ENCODE results near the gene XPO4. TPM values are rescaled to one million over a fixed set of nuclear protein-coding genes. Genes with fewer than 3 reads are reported as not detected.
"Not testable (repeated sequence)": the region's sequence is repeated elsewhere in the genome, so short reads cannot be mapped to it uniquely, and the experiment has no call there.

The XPO4 gene
- total RNA-seq: 10 to 100 TPM; 20.8 to 26.8 TPM

DNA sequence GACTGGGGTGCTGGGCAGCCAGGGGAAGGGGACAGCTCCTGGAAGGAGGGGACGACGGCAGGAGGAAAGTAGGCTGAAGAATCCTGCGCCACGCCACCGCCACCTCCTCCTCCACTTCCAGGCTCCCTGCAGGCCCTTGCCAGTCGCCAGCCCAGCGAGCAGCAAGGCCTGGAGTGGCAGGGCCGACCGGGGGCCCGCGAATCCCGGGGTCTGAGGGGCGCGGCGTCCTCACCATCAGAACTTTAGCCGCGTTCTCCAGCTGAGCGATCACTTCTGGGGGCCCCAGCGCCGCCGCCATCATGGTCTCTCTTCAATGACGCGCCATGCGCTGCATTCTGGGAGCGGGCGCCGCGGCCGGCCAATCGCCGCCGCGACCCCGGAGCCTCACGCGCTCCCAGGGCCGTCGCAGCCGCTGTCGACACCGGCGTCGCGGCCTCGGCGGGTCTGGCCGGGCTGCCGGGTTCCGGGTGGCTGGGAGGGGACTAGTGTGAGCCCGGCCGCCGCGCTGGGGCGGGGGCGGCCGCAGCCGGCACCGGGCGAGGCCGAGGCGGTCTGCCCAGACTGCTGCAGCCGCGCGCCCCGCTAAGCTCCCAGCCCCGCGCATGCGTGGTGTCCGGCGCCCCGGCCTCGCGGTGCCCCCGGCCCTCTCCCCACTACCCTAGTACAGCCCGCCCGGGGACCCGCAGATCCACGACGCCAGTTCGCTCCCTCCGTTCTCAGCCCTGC lies at the start of gene XPO4:
Gene XPO4, minus strand, starts transcription at position 309 of the 726 bp plus-strand sequence. Its CDS starts 8 bp downstream, at position 301.
- H3K27ac Mint-ChIP-seq: peak within 1 kb of the TSS; percentile 98
- DNase-seq: peak; percentile 85 to 86
- H3K27me3 Mint-ChIP-seq (ENCODE audit: low read depth): no peaks in the 10 kb centered on the region
- ATAC-seq (replicated peaks in 1 of 2): peak; percentile 95
- no peaks in the 10 kb centered on the region for H3K9me3 Mint-ChIP-seq
- H3K4me3 Mint-ChIP-seq: peak within 1 kb of the TSS; percentile 96 to 98
- H3K36me3 Mint-ChIP-seq (ENCODE audit: insufficient read depth in 2 of 2): peaks cover 0 to 8% of the 10 kb centered on the region in 2 donors
- H3K4me1 Mint-ChIP-seq (ENCODE audit: low read depth): peaks cover 51% of the 10 kb centered on the region

DNA sequence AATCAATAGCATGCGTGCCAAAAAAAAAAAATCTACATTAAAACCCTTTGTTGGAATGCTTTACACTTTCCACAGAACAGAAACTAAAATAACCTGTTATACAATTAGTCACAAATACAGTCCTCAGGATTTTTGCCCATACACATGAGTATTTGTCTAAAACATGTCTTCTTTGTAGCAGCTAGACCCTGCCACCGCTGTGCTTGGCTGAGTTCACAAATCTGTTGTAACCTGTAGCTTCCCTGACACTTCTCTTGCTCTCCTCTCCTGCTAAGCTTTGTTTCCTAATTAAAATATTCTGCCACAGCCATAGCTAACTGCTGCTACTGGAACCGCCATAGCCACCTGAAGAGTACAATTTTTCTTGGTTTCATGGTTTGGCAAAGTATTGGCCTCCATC lies 45.5 kb upstream of the XPO4 start:
- not testable (repeated sequence) for H3K4me3 Mint-ChIP-seq; H3K36me3 Mint-ChIP-seq (ENCODE audit: insufficient read depth in 2 of 2); DNase-seq; ATAC-seq (replicated peaks in 1 of 2); H3K27ac Mint-ChIP-seq; H3K9me3 Mint-ChIP-seq
- H3K27me3 Mint-ChIP-seq (ENCODE audit: low read depth): peaks cover 59% of the 10 kb centered on the region
- peaks cover 17% of the 10 kb centered on the region for H3K4me1 Mint-ChIP-seq (ENCODE audit: low read depth)

DNA sequence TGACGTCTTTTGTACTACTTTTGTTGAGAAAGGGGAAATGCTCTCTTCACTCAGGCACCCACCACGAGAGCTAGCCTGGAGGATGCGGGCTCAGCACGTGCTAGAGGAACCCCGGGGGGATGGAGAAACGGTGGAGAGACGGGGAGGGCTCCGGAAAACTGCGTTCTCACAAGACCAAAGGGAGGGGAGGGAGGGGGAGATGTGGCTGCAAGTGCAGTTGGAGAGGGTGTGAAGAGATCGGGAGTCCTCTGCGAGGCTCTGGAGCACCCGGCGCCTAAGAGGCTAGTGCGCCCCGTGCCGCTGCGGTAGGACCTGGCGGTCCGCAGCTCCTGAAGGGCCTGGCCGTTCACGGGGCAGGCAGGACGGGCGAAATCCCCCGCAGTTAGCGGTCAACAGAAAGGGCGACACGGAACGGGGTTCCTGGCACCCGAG lies 43.4 kb upstream of the XPO4 start:
- ATAC-seq (replicated peaks in 1 of 2): peak in 1 of 2 donors; percentile 37
- H3K4me3 Mint-ChIP-seq: peak overlapping the region; percentile 35 to 71
- no peaks in the 10 kb centered on the region for H3K36me3 Mint-ChIP-seq (ENCODE audit: insufficient read depth in 2 of 2)
- H3K9me3 Mint-ChIP-seq: peaks cover 0 to 2% of the 10 kb centered on the region in 2 donors
- DNase-seq: no peak
- H3K27ac Mint-ChIP-seq: no peak overlapping the region
- peaks cover 50% of the 10 kb centered on the region for H3K27me3 Mint-ChIP-seq (ENCODE audit: low read depth)
- H3K4me1 Mint-ChIP-seq (ENCODE audit: low read depth): peaks cover 17% of the 10 kb centered on the region

DNA sequence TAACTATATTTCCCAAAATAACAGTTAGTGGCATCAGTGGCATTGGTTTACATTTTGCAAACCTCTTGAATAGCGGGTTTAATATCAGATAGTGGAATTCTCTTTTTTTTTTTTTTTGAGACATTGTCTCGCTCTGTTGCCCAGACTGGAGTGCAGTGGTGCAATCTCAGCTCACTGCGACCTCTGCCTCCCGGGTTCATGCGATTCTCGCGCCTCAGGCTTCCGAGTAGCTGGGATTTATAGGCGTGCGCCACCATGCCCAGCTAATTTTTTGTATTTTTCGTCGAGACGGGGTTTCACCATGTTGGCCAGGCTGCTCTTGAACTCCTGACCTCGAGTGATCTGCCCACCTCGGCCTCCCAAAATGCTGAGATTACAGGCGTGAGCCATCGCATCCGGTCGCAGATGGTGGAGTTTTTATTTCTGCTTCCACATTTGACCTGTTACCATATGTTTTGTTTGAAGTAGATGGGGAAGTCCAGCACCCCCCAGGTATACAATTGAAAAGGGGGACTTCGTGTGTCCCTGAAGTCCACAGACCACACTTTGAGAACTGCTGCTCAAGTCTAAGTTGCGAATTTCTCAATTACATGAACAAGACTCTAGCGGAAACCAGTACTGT lies 40.5 kb upstream of the XPO4 start:
- Mint-ChIP-seq H3K27me3 (ENCODE audit: low read depth) (peaks cover 40% of the 10 kb centered on the region), H3K9me3 (no peaks in the 10 kb centered on the region), H3K4me3 (no peak overlapping the region), H3K4me1 (ENCODE audit: low read depth) (peaks cover 17% of the 10 kb centered on the region), H3K27ac (no peak overlapping the region), H3K36me3 (ENCODE audit: insufficient read depth in 2 of 2) (no peaks in the 10 kb centered on the region)
- ATAC-seq (replicated peaks in 1 of 2): peak; percentile 11 to 26
- no peak for DNase-seq

DNA sequence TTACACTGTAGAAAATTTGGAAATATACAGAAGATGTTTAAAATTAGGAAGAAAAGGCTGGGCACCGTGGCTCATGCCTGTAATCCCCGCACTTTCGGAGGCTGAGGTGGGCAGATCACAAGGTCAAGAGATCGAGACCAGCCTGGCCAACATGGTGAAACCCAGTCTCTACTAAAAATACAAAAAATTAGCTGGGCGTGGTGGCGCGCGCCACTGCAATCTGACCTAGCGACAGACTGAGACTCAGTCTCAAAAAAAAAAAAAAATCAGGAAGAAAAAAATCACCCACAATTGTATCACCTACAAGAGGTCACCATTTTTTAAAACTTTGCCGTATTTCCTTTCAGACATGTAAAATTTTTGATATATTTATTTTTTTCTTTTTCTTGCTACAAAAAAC lies 38.0 kb upstream of the XPO4 start:
- peaks cover 17% of the 10 kb centered on the region for H3K27me3 Mint-ChIP-seq (ENCODE audit: low read depth)
- not testable (repeated sequence) for H3K4me1 Mint-ChIP-seq (ENCODE audit: low read depth); H3K27ac Mint-ChIP-seq; H3K36me3 Mint-ChIP-seq (ENCODE audit: insufficient read depth in 2 of 2); DNase-seq; H3K9me3 Mint-ChIP-seq; ATAC-seq (replicated peaks in 1 of 2); H3K4me3 Mint-ChIP-seq

DNA sequence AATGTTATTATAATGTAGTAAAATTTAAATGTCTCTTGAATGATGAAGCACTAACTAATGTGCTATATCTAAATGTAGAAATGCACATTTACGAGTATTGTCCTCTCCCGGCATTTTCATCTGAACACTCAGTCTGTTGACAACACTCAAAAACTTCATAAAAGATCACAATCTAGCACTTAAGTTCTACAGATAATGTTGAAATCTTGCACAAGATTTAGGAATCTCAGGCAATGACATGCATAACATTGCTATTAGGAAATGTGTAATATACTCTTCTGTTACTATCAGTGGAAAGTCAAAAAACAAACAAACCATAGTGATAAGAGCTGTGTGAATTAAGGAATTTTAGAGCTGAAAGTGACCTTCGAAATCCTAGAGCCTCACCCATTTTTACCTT lies 37.5 kb upstream of the XPO4 start:
- H3K36me3 Mint-ChIP-seq (ENCODE audit: insufficient read depth in 2 of 2): no peaks in the 10 kb centered on the region
- DNase-seq (no peak), ATAC-seq (replicated peaks in 1 of 2) (no peak)
- peaks cover 5% of the 10 kb centered on the region for H3K4me1 Mint-ChIP-seq (ENCODE audit: low read depth)
- no peaks in the 10 kb centered on the region for H3K9me3 Mint-ChIP-seq
- H3K4me3 Mint-ChIP-seq: no peak overlapping the region
- peaks cover 13% of the 10 kb centered on the region for H3K27me3 Mint-ChIP-seq (ENCODE audit: low read depth)
- no peak overlapping the region for H3K27ac Mint-ChIP-seq

DNA sequence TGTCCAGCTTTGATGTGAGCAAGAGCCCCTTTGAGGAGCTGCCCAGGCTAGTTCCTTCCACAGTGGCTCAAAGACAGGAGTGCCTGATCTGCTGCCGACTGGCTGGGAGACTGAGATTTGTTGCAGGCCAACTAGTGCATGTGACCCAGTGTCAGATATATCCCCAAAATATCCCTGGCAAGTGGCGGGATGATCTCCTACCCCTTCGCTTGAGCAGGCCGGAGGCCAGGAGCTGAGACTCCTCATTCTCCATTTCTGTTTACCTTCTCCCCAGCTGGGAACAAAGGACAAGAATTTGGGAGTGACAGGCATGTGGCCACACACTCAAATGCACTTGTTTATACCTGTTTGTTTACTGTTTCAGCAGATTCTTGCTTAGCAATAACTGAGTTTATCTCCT lies 37.1 kb upstream of the XPO4 start:
- DNase-seq (no peak), ATAC-seq (replicated peaks in 1 of 2) (no peak)
- Mint-ChIP-seq H3K27me3 (ENCODE audit: low read depth) (peaks cover 9% of the 10 kb centered on the region), H3K9me3 (no peaks in the 10 kb centered on the region), H3K36me3 (ENCODE audit: insufficient read depth in 2 of 2) (no peaks in the 10 kb centered on the region), H3K4me1 (ENCODE audit: low read depth) (peaks cover 5% of the 10 kb centered on the region), H3K27ac (no peak overlapping the region), H3K4me3 (no peak overlapping the region)

DNA sequence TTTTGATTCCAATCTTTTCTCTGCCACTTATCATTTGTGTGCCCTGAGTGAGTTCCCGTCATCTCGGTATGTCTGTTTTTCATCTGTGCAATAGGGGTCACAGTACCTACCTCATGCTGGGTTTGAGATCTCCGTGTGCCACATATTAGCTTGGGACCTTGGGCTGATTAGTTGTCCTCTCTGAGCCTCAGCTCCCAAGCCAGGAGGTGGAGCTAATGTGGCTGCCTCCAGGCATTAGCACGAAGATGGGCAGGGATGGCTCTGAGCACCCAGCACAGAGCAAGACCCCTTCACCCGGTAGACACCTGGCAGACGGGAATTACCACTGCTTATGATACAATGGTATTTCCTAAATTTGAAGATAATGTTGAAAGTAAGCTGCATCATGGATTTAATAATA lies 35.8 kb upstream of the XPO4 start:
- no peak for DNase-seq
- Mint-ChIP-seq H3K27ac (no peak overlapping the region), H3K4me1 (ENCODE audit: low read depth) (no peaks in the 10 kb centered on the region), H3K36me3 (ENCODE audit: insufficient read depth in 2 of 2) (no peaks in the 10 kb centered on the region), H3K4me3 (no peak overlapping the region), H3K9me3 (no peaks in the 10 kb centered on the region), H3K27me3 (ENCODE audit: low read depth) (peaks cover 5% of the 10 kb centered on the region)
- no peak for ATAC-seq (replicated peaks in 1 of 2)

DNA sequence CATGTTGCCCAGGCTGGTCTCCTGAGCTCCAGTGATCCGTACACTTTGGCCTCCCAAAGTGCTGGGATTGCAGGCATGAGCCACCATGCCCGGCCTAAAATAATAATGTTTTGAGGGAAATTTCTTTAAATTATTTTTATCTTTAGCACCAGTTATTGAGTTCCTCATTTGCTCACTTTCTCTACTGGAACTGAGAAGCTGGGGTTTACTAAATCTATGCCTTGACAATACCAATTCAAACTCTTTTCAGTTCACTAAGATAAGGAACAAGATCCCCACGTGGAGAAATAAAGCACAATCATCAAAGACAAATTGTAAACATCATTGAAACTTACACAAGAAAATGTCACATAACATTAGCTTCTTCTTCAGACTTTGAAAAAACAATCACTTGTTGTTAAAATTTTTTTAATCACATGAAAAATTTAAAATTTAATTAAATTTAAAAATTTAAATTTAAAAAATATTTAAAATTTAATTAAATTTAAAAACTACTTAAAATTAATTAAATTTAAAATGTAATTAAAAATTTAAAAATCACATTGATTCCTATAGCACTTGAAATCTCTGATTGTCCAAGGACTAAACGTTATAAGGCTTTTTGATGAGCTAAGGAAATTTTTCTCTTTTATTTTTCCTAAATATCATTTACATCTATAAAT lies 25.2 kb upstream of the XPO4 start:
- no peaks in the 10 kb centered on the region for H3K9me3 Mint-ChIP-seq
- DNase-seq (no peak), ATAC-seq (replicated peaks in 1 of 2) (no peak)
- no peaks in the 10 kb centered on the region for H3K27me3 Mint-ChIP-seq (ENCODE audit: low read depth)
- no peak overlapping the region for H3K4me3 Mint-ChIP-seq
- H3K4me1 Mint-ChIP-seq (ENCODE audit: low read depth): no peaks in the 10 kb centered on the region
- H3K27ac Mint-ChIP-seq: no peak overlapping the region
- H3K36me3 Mint-ChIP-seq (ENCODE audit: insufficient read depth in 2 of 2): no peaks in the 10 kb centered on the region

DNA sequence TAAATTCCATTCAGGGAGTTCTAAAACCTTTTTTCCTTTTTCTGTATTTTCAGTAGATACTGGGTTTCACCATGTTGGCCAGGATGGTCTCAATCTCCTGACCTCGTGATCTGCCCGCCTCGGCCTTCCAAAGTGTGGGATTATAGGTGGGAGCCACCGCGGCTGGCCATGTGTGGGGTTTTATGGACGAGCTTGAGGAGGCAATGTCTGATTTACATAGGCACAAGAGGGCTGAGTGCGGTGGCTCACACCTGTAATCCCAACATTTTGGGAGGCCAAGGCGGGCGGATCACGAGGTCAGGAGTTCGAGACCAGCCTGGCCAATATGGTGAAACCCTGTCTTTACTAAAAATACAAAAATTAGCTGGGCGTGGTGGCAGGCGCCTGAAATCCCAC lies 22.8 kb upstream of the XPO4 start:
- H3K4me3 Mint-ChIP-seq; H3K9me3 Mint-ChIP-seq; H3K27ac Mint-ChIP-seq; H3K4me1 Mint-ChIP-seq (ENCODE audit: low read depth); H3K27me3 Mint-ChIP-seq (ENCODE audit: low read depth); DNase-seq; ATAC-seq (replicated peaks in 1 of 2); H3K36me3 Mint-ChIP-seq (ENCODE audit: insufficient read depth in 2 of 2): not testable (repeated sequence)

DNA sequence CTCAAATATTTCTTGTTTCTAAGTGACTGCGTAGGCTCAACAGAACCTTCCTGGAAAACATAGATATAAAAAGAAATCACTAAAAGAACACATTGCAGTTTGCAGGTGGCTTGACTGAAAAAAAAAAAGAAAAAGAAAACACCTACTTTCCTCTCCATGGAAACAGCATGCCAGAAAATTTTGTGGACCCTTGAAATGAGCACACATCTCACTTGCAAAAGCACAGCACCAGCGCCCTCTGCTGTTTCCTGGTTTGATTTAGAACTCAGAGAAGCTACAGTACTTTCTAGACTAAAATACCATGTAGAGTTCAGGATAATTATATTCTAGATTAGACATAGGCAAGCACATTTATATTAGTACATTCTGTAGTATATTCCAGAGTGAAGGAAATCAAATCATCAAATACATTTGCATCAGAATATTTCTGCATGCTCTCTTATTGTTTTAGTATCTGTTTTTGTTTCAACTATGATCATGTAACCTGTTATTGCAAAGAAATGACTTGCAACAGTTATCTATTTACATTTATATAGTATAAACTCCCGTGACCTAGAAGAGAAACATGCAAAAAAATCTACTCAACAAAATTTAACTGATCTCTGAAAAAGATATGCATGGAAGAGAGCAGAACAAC lies 22.3 kb upstream of the XPO4 start:
- DNase-seq (peak; percentile 74 to 81), ATAC-seq (replicated peaks in 1 of 2) (peak; percentile 45 to 52)
- no peaks in the 10 kb centered on the region for H3K36me3 Mint-ChIP-seq (ENCODE audit: insufficient read depth in 2 of 2)
- no peaks in the 10 kb centered on the region for H3K9me3 Mint-ChIP-seq
- no peak overlapping the region for H3K4me3 Mint-ChIP-seq
- no peaks in the 10 kb centered on the region for H3K4me1 Mint-ChIP-seq (ENCODE audit: low read depth)
- H3K27me3 Mint-ChIP-seq (ENCODE audit: low read depth): no peaks in the 10 kb centered on the region
- no peak overlapping the region for H3K27ac Mint-ChIP-seq

DNA sequence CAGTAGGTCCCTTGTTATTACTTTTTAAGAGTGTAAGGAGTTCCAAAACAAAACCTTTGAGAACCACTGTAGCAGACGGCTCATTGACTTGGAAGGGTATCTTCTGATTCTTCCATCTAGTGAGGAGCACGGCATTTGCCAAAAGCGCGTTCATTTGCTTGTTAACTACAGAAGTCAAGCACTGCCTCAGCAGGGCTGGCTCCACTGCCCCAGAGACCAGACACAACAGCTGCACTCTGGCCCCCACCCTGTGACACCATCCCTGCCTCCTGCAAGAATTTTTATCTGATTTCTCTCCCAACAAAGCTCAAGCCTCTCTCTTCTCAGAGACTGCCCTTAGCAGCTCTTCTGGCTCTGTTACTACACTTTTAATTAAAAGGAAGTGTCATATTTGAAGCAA lies 20.7 kb upstream of the XPO4 start:
- H3K4me3 Mint-ChIP-seq: no peak overlapping the region
- no peak for DNase-seq
- no peaks in the 10 kb centered on the region for H3K36me3 Mint-ChIP-seq (ENCODE audit: insufficient read depth in 2 of 2)
- H3K27me3 Mint-ChIP-seq (ENCODE audit: low read depth): no peaks in the 10 kb centered on the region
- no peaks in the 10 kb centered on the region for H3K4me1 Mint-ChIP-seq (ENCODE audit: low read depth)
- H3K9me3 Mint-ChIP-seq: no peaks in the 10 kb centered on the region
- no peak overlapping the region for H3K27ac Mint-ChIP-seq
- ATAC-seq (replicated peaks in 1 of 2): no peak

DNA sequence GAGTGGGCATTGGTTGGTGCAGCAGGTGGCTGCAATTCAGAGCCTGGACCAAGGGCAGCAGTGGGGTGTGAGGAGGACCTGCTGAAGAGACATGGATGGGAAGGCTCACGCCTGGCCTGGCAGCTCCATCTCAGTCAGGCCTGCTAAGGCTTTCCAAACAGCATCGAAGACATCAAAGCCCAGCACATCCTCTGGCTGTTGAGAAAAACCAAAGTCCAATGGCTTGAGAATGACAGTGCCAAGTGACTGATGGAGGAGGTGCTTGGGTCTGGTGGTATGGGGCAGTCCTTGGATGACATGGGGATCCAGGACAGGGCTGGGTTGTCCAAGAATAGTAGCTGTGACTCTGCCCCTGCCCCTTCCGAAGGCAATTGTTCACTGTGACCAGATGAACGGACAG lies 19.0 kb upstream of the XPO4 start:
- Mint-ChIP-seq H3K27ac (no peak overlapping the region), H3K4me3 (no peak overlapping the region), H3K4me1 (ENCODE audit: low read depth) (no peaks in the 10 kb centered on the region), H3K27me3 (ENCODE audit: low read depth) (no peaks in the 10 kb centered on the region), H3K36me3 (ENCODE audit: insufficient read depth in 2 of 2) (no peaks in the 10 kb centered on the region), H3K9me3 (no peaks in the 10 kb centered on the region)
- no peak for ATAC-seq (replicated peaks in 1 of 2)
- no peak for DNase-seq

Data from activated T-cell treated with anti-CD3 and anti-CD28 coated beads, Interleukin-2, amount 50 U/mL, for 72 hours (primary cell).